GM18502 (cell line): Measurements from ENCODE around the gene MMS22L.

ENCODE experiments used
- ATAC-seq: cut with Tn5 transposase; IDR thresholded peaks from one replicate; pipeline ENCODE4 v1.9.1; 2021; ENCODE audit warnings: mild to moderate bottlenecking; ENCODE audit not compliant: unreplicated experiment, poor library complexity

MMS22L gene

DNA sequence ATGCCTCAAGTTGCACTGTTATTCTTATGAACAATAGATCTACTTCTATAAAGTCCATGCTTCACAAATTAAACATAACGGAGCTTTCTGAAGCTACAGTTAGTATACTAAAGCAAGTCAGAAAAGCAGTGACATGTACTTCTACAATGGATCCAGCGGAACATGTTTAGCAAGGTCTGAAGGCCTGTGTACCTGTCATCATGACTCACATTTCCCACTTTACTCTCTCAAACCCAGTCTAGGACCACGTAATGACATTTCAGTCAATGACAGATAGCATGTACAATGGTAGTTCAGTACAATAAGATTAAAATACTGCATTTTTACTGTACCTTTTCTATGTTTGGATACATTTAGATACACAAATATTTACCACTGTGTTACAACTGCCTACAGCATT is 132.1 kb downstream of the MMS22L start:
- ATAC-seq, result no peak

DNA sequence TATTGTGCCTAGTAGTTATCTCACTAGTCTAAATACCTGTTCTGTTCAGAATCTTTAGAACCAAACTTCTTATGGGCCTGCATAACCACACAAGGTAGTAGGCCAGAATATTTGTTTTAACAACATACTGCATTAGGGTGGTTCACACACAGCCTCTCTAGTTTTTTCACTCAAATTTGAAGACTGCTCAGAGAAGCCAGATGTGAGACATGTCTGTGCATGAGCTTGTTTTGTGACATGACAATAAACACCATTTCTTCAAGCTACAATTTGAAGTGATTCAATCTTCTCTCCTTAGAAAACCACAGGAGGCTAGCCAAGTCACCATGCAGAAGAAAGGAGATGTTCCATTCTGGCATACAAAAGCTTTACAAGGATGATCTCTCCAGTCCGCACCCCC is 135.6 kb downstream of the MMS22L start:
- no peak for ATAC-seq

DNA sequence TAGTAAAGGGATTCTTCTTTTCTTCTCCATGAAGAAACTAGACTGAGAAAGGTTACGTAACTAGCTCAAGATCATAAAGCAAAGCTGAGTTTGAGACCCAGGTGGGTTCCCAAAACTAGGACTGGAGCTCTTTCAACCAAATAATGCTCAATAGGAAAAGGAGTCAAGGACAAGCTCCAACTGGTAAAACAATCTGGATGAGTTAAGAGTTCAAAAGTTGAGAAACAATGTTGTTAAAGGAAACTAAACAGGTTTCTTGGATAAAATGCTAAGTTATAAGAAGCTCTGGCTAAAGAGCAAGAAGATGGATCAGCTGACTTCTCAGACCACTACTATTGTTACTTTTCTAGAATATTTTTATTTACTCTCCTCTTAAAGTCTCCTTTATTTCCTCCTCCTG is 137.3 kb downstream of the MMS22L start:
- no peak for ATAC-seq

DNA sequence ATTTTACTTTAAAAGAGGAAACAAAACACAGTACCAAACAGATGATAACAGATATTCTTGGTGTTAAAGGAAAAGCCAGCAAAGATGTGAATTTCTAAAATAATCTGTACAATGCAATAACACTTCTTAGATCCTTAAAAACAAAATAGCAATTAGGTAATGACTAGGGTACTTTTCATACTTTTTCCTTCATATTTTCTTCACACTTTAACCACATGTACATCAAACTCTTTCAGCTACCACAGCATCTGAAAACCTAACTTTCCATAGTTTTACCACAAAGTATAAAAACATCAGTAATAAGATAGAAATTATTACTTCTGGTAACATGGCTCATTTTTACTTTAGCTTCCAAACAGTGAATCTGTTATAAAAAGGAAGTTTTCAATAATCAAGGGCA is 141.3 kb downstream of the MMS22L start:
- no peak for ATAC-seq

DNA sequence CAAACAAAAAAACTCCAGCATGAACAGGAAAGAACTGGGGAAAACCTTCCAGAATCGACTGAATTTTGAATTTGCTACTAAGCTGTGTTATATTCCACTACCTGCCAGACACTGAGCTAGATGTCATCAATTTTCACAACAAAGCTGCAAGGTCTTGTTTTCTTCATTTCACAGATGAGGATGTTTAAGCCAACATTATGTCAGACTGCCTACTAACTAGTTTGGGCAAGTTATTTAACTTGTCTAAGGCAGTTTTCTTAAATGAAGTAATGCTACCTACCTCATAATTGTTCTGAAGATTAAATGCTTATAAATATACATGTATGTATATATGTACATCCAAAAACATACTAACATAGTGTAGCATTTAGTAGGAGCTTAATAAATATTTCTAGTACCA is 144.4 kb downstream of the MMS22L start:
- no peak for ATAC-seq

DNA sequence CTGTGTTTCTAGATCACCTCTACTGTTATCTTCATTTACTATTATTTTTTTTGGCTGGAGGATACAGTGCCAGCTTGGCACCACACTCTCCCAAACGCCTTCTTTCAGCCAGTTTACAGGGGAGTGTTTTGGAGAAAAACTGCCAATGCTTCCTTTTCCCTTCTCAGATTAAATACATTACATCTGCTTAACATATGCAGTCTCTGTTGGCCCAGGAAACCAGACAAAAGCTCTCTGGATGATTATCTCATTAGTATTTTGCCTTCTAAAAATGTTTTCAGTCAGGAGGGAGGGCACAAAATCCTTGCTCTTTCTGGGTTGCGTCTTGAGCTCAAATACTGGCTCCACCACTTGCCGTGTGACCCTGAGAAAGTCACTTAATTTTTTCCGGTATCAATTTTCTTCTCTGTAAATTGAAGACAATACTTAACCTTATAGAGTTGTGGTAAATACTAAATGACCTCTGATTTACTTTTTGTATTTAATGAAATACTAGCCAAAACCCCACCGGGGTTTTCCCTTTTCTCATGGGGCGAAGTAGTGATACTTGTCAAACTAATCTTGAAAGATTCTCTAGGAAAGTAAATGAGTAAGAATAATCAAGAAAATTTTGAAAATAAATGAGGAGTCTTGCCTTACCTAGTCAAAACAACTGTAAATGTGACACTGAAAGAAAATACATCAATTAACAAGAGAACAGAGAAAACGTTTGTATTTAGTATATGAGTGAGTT is 146.2 kb downstream of the MMS22L start:
- ATAC-seq, result no peak

DNA sequence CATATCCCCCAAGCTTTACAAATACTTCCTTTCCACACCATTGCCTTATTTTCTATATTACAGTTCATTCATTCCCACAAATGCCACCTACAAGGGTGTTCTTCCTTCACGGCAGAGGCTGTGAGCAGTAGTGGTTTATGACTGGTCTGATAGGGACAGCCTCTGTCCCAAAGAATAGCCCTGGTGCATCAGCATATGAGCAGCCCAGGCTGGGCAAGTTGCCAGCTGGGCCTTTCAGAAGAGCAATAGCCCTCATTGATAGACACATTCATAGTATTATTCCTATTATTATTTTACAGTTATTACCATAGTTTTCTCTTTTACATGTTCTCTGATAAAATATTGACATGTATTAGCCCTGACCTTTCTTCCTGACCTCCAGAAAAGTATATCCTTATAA is 149.9 kb downstream of the MMS22L start:
- ATAC-seq, result no peak

DNA sequence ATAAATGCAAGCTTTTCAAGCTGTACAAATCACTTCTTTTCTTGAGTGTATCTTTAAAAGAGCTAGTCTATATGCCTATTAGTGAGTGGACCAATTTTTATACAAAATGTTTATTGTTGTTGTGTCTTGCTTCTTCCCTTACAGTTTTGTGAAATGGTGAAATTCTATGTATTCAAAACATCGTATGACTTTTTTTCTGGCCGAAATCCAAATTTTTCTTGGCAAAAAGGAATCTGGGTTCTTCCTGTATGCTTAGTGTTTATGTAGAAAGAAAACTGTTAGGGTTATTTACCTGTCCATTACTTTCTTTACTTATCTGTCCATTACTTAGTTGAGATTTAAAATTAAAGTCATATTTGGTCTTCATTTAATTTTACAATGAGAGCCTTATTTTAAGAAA is 153.9 kb downstream of the MMS22L start:
- ATAC-seq, result no peak

DNA sequence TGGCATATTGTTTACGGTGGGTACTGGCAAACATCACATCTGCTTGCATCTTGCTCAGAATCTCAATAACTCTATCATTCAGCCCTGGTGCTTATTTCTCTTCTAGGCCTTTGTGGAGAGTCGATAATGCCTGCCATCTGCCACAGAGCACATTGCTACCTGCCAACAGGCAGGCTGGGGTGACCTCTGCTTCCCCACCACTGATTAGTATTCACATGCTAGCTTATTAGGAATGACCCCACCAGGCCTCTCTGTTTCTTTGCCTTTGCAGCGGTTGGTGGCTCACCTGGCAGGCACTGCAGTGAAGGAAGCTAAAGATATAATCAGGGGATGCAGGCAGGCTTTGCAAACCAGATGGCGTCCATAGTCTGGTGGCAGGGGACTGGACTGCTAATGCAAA is 154.5 kb downstream of the MMS22L start:
- no peak for ATAC-seq

DNA sequence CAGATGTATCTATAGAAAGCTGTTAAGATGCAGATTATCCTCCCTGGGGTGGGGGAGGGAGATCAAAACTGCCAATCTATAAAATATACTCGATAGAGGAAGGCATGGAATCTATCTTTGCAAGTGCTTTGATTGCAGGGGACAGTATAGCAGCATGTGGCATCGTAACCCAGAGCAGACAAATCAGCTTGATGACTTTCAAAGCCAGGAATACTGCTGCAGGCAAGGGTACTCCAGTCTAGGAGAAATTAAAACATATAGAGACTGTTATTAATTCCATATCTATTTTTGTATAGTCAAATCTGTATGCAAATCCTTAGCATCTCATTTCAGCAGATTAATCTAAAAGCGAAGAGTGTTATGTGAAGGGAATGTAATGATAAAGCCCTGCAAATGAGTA is 159.4 kb downstream of the MMS22L start:
- no peak for ATAC-seq

DNA sequence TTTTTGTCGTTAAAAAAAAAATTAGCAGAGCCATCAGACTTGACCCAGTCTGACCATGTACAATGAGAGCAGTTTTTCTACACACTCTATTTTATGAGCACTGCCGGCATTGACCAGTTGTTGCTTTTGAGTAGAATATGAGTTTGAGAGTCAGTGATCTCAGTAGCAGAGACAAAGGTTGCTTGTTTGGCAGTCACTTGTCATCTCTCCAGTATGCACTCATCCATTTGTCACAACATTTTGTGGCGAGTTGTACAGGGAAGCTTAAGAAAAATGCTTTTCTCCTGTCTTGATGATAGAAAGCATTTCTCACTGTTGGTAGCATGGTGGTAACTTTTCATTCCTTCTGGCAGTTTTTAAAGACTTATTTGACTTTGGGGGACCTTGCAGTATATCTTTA is 159.9 kb downstream of the MMS22L start:
- no peak for ATAC-seq

DNA sequence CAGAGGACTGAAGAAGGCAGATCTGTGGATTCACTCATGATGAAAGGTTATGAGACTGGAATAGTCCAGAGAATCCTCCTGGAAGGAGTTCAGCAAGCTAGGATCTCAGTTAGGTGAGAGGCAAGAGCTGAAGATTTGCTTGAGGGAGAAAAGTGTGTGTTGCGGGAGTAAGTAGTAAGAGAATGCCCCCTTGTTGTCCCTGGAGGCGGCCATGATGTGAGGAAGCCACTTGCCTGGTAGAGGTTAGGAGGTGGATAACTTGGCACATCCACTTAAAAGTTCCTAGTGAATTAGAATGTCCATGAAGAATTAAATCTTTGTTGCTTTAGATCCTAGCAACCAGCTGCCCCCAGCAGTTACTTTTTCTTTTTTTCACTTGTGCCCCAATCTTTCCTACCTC is 162.5 kb downstream of the MMS22L start:
- no peak for ATAC-seq

DNA sequence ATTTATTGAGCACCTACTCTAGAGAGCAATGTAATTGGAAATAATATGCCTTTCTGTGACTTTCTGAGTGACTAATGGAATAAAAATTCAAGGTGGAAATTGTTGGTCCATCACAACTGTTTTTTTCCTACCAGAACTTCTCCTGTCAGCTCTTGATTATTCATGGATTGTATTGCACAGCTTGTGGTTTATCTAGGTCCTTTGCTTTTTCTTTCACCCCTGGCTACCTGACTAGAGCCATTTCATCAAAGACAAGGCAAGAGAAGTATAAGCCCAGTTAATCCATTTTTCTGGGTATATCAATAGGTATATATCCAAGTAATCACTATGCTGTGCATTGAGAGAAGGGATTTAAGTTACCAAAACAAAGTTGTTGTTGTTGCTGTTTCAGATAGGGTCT is 168.4 kb downstream of the MMS22L start:
- ATAC-seq, result no peak

DNA sequence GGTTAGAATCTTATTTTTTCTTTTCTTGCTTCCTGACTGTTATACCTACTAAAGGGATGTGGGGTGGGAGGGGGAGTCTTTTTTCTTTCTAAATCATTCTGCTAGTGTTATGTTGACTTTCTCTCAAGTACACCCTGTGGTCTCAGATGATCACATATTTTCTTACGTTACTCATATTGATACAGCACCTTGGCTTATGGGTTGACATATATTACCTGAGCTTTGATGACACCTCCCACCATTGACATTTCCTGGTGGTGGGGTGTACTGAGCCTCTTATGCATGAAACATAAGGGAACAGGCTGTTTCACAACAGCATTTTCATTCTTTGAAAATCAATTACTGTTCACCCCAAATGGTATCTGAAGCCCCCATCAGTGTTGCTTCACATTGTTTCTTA is 169.8 kb downstream of the MMS22L start:
- ATAC-seq, result no peak

DNA sequence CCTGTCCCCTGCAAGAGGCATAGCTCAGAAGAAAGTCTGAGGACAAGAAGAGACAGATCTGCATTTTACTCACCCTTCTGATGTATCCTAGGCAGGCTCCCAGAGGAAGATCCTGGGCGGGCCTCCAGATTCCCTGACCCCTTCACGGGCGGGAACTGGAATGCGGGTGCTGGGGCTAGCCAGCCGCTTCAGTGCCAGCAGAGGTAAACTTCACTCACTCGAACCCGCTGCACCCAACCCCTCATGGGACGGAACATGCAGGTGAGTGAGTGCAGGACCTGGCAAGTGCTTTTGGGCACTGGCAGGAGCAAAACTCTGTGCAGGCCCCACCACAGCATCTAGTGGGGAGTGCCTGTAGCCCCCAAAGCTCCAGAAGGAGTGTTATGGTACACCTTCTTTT is 171.8 kb downstream of the MMS22L start:
- no peak for ATAC-seq

DNA sequence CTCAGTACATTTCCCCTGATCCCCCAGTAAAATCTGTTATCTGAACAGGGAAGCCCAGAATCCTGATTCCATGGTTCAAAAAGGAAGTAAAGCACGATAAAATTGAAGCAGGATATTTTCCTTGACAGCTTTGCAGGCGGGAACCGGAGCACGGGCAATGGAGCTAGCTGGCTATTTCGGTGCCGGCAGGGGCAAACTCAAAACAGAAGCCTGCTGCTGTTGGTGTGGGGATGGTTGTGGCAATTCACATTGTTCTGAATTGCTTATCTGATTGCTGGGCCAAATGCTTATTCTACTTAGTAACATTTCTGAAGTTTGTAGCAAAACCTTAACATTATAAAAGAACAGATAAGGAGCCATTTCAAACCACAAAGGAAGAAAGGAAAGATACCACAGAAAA is 172.4 kb downstream of the MMS22L start:
- ATAC-seq, result no peak

DNA sequence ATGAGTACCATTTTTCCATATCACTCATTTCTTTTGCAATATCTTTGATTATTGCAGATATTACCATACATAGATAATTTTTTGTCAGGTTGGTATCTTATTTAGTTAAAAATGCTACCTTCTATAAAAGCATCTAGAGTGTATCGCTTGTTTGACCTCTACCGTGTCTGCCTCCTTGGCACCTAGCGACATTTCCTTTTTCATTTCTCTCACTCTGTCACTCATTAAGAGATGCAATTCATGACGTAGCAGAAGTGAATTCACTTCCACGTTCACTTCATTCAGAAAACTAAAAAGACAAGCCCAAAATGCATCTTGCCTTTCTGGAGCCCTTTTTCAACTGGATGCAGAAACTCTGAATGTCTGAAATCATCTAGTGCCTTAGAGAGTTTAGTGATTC is 172.9 kb downstream of the MMS22L start:
- ATAC-seq, result no peak

DNA sequence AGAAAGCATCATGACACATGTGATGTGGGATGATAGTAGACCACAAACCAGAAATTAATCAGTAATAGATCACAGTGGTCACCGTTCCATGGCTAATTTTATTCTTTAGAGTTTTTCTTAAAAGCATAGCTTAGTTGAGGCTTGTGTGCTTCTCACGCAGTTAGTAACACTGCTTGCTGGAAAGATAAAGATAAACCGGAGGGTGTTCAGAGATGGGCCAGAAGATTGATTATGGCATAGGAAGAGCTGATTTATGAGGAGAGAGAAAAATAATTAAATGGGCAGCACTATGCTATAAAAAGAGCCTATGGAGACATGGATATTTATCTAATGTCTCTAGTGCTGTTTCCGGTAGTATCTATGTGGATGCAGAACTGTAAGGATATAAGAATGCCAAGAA is 173.6 kb downstream of the MMS22L start:
- no peak for ATAC-seq

DNA sequence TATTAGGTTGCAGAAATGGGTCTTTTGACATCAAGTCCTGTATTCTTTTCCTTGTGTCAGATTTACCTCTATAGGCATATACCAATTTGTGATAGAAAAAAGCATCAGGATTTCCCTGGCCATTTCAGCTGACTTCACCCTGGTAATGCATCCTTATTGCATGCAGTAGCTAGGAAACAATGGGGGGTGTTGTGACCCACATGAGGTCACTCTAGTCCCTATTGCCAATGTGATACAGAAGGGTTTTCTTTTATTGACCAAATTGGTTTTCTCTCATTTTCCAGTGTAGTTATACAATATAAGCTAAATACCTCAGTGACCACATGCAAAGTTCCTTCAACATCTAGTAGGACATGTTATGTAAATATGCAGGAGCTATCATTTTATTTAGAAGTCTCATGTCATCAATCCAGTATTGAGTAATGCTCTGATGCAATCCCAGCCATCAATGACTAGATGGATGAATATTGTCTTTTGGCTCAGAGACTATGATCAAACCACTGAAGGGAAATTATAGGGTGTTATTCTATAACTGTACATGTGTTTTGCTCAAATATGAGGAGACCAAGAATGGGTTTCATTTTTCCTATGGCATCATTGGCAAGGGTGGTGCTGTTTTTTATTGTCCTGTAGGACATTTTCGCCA is 180.7 kb downstream of the MMS22L start:
- ATAC-seq, result no peak

DNA sequence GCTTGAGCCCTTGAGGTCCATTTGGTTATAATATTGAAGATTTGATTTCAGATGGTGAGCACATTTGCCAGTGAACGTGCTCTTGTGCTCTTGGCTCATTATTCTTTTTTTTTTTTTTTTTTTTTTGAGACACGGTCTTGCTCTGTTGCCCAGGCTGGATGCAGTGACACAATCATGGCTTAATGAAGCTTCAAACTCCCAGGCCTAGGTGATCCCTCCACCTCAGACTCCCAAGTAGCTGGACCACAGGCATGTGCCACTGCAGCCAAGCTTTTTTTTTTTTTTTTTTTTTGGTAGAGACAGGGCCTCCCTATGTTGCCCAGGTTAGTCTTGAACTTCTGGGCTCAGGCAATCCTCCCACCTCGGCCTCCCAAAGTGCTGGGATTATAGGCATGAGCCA is 182.3 kb downstream of the MMS22L start:
- ATAC-seq, result no peak

DNA sequence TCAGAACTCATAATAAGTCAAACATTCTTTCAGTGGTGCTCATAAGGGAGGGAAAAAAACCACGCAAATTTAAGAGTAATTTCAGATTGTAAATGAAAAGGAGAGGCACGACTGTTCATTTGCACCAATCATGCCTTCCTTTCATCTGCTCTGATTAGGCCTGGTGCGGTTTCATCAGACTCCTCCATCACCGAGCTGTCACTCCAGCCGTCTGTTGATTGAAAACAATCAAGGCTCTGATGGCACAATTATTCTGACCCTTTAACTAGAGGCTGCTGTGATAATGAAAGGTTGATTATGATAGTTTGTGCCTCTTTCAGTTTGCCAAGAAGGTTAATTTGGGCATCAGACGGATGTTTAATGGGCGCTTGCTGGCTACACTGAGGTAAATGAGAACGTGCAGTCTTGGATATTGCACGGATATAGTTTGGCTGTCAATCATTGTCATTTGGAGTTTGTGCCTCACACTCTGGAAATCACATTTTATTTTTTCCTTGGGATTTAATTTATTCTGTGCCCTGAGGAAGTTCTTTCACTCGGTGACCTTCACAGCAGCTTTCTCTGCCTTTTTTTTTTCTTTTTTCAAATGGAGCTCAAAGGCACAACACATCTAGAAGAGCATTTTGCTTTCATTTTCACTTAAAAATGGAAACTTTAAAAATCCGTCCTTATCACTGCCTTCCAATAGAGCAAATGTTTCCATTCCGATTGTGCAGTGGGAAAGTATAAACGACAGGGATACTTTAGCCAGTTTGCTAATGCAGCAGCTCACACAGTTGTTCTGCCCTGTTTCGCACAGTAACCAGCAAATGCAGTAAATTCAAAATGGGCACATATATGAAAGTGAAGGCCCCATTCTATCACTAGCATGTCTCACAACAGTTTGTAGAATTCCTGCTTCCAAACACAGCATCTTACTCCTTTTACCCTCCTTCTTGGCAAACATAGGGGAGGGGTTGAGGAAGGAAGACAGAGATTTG is 185.7 kb downstream of the MMS22L start:
- ATAC-seq, result no peak
